ENCODE measurements around the gene LAIR1. TPM values are rescaled to one million over a fixed set of nuclear protein-coding genes. Genes with fewer than 3 reads are reported as not detected.
"Not testable (repeated sequence)": the region's sequence is repeated elsewhere in the genome, so short reads cannot be mapped to it uniquely, and the experiment has no call there.

The LAIR1 gene
- polyA plus RNA-seq, 3 donors: 3.3 to 5.9 (median 5.3) TPM

GRCh38 chr19:54387991-54388801, 23.5 kb upstream of the LAIR1 start:
- DNase-seq (ENCODE audit: extremely low read depth in 1 of 11, low read depth in 9 of 11, low spot score in 4 of 11): peak in 2 of 11 donors; percentile 15 to 17

GRCh38 chr19:54383330-54383729, 18.6 kb upstream of the LAIR1 start:
- no peak for DNase-seq (ENCODE audit: extremely low read depth in 1 of 11, low read depth in 9 of 11, low spot score in 4 of 11)

- not testable (repeated sequence) for DNase-seq (ENCODE audit: extremely low read depth in 1 of 11, low read depth in 9 of 11, low spot score in 4 of 11)
Measured at GRCh38 chr19:54382041-54382440, 17.3 kb upstream of the LAIR1 start.

GRCh38 chr19:54380897-54381296, 16.2 kb upstream of the LAIR1 start:
- no peak for DNase-seq (ENCODE audit: extremely low read depth in 1 of 11, low read depth in 9 of 11, low spot score in 4 of 11)

GRCh38 chr19:54379187-54379678, 14.5 kb upstream of the LAIR1 start:
- no peak for DNase-seq (ENCODE audit: extremely low read depth in 1 of 11, low read depth in 9 of 11, low spot score in 4 of 11)

GRCh38 chr19:54376610-54377285, 12.0 kb upstream of the LAIR1 start:
- DNase-seq (ENCODE audit: extremely low read depth in 1 of 11, low read depth in 9 of 11, low spot score in 4 of 11): no peak

- DNase-seq (ENCODE audit: extremely low read depth in 1 of 11, low read depth in 9 of 11, low spot score in 4 of 11): not testable (repeated sequence)
Measured at GRCh38 chr19:54375181-54375938, 10.6 kb upstream of the LAIR1 start.

- no peak for DNase-seq (ENCODE audit: extremely low read depth in 1 of 11, low read depth in 9 of 11, low spot score in 4 of 11)
Measured at GRCh38 chr19:54373781-54374631, 9.3 kb upstream of the LAIR1 start.

- DNase-seq (ENCODE audit: extremely low read depth in 1 of 11, low read depth in 9 of 11, low spot score in 4 of 11): not testable (repeated sequence)
Measured at GRCh38 chr19:54371453-54371852, 6.7 kb upstream of the LAIR1 start.

- DNase-seq (ENCODE audit: extremely low read depth in 1 of 11, low read depth in 9 of 11, low spot score in 4 of 11): not testable (repeated sequence)
Measured at GRCh38 chr19:54370434-54370796, 5.7 kb upstream of the LAIR1 start.

GRCh38 chr19:54369688-54370433, 5.1 kb upstream of the LAIR1 start:
- DNase-seq (ENCODE audit: extremely low read depth in 1 of 11, low read depth in 9 of 11, low spot score in 4 of 11): not testable (repeated sequence)

- no peak for DNase-seq (ENCODE audit: extremely low read depth in 1 of 11, low read depth in 9 of 11, low spot score in 4 of 11)
Measured at GRCh38 chr19:54369082-54369687, 4.5 kb upstream of the LAIR1 start.

GRCh38 chr19:54366811-54367210, 2.1 kb upstream of the LAIR1 start:
- no peak for DNase-seq (ENCODE audit: extremely low read depth in 1 of 11, low read depth in 9 of 11, low spot score in 4 of 11)

- not testable (repeated sequence) for DNase-seq (ENCODE audit: extremely low read depth in 1 of 11, low read depth in 9 of 11, low spot score in 4 of 11)
Measured at GRCh38 chr19:54365798-54366197, 1.1 kb upstream of the LAIR1 start.

GRCh38 chr19:54361680-54362422, 2.9 kb downstream of the LAIR1 start:
- not testable (repeated sequence) for DNase-seq (ENCODE audit: extremely low read depth in 1 of 11, low read depth in 9 of 11, low spot score in 4 of 11)

GRCh38 chr19:54359149-54359820, 5.4 kb downstream of the LAIR1 start:
- not testable (repeated sequence) for DNase-seq (ENCODE audit: extremely low read depth in 1 of 11, low read depth in 9 of 11, low spot score in 4 of 11)
